GM21723 (cell line): ENCODE measurements around the gene CLDN11.

Experiments
- ATAC-seq: cut with Tn5 transposase; IDR thresholded peaks from one replicate; pipeline ENCODE4 v1.9.1; 2021; ENCODE audit warnings: mild to moderate bottlenecking, moderate library complexity; ENCODE audit not compliant: unreplicated experiment

Gene CLDN11

GRCh38 chr3:170418422-170419398 lies at the start of gene CLDN11:
CLDN11 (plus strand) TSS chr3:170418868; CDS start chr3:170419067, 199 bp downstream.
- no peak for ATAC-seq

- no peak for ATAC-seq
Observed at GRCh38 chr3:170368921-170369320, 49.7 kb upstream of the CLDN11 start.

GRCh38 chr3:170372190-170372879 lies 46.3 kb upstream of the CLDN11 start:
- no peak for ATAC-seq

- ATAC-seq, result no peak
Observed at GRCh38 chr3:170383567-170383966, 35.1 kb upstream of the CLDN11 start.

- no peak for ATAC-seq
Observed at GRCh38 chr3:170386468-170386867, 32.2 kb upstream of the CLDN11 start.

- no peak for ATAC-seq
Observed at GRCh38 chr3:170387950-170388349, 30.7 kb upstream of the CLDN11 start.

- ATAC-seq, result no peak
Observed at GRCh38 chr3:170391108-170391507, 27.6 kb upstream of the CLDN11 start.

- ATAC-seq, result no peak
Observed at GRCh38 chr3:170397685-170398084, 21.0 kb upstream of the CLDN11 start.

GRCh38 chr3:170405101-170405500 lies 13.6 kb upstream of the CLDN11 start:
- ATAC-seq, result no peak

GRCh38 chr3:170410428-170411029 lies 8.1 kb upstream of the CLDN11 start:
- ATAC-seq, result no peak

GRCh38 chr3:170413291-170413690 lies 5.4 kb upstream of the CLDN11 start:
- no peak for ATAC-seq

- ATAC-seq, result peak; percentile 67
Observed at GRCh38 chr3:170414202-170414663, 4.4 kb upstream of the CLDN11 start.

- no peak for ATAC-seq
Observed at GRCh38 chr3:170417090-170417489, 1.6 kb upstream of the CLDN11 start.

- ATAC-seq, result no peak
Observed at GRCh38 chr3:170419557-170420087, 954 bp downstream of the CLDN11 start.

- ATAC-seq, result no peak
Observed at GRCh38 chr3:170420307-170420821, 1.7 kb downstream of the CLDN11 start.

GRCh38 chr3:170421111-170421641 lies 2.5 kb downstream of the CLDN11 start:
- ATAC-seq, result no peak

- ATAC-seq, result no peak
Observed at GRCh38 chr3:170421758-170422157, 3.1 kb downstream of the CLDN11 start.

- no peak for ATAC-seq
Observed at GRCh38 chr3:170423001-170423615, 4.4 kb downstream of the CLDN11 start.

GRCh38 chr3:170424879-170425278 lies 6.2 kb downstream of the CLDN11 start:
- ATAC-seq, result no peak
